Stimulated activated CD4-positive, alpha-beta T cell treated with anti-CD3 and anti-CD28 coated beads, TNF-alpha, amount 100 ng/mL, for 4 hours (primary cell): Measurements from ENCODE around the gene CUL9.
"Not testable (repeated sequence)": the region's sequence is repeated elsewhere in the genome, so short reads cannot be mapped to it uniquely, and the experiment has no call there.

ENCODE experiments used
- DNase-seq, 3 experiments: peaks; one replicate each; pipeline ENCODE4 v3.0.0-alpha.2; 2020; ENCODE audit warnings: low read depth in 3 of 3

Gene CUL9

GRCh38 chr6:43181942-43182860, at the start of gene CUL9:
TSS of gene CUL9 (plus strand) at chr6:43182196. CDS start at chr6:43184311, 2,115 bp downstream.
- DNase-seq: peak; percentile 54 to 69 (median 61)

GRCh38 chr6:43138267-43138666, 43.7 kb upstream of the CUL9 start:
- DNase-seq: no peak

GRCh38 chr6:43139973-43140372, 42.0 kb upstream of the CUL9 start:
- not testable (repeated sequence) for DNase-seq

GRCh38 chr6:43141644-43142043, 40.4 kb upstream of the CUL9 start:
- no peak for DNase-seq

- DNase-seq: no peak
Observed at GRCh38 chr6:43142101-43142500, 39.9 kb upstream of the CUL9 start.

- DNase-seq: peak; percentile 46 to 56 (median 48)
Observed at GRCh38 chr6:43143235-43144128, 38.5 kb upstream of the CUL9 start.

GRCh38 chr6:43144879-43145278, 37.1 kb upstream of the CUL9 start:
- DNase-seq: no peak

GRCh38 chr6:43146261-43146660, 35.7 kb upstream of the CUL9 start:
- DNase-seq: no peak

- DNase-seq: no peak
Observed at GRCh38 chr6:43146709-43147688, 35.0 kb upstream of the CUL9 start.

- no peak for DNase-seq
Observed at GRCh38 chr6:43147691-43148477, 34.1 kb upstream of the CUL9 start.

GRCh38 chr6:43149265-43149664, 32.7 kb upstream of the CUL9 start:
- DNase-seq: no peak

- DNase-seq: no peak
Observed at GRCh38 chr6:43150051-43150751, 31.8 kb upstream of the CUL9 start.

GRCh38 chr6:43159599-43159998, 22.4 kb upstream of the CUL9 start:
- DNase-seq: no peak

GRCh38 chr6:43163899-43164298, 18.1 kb upstream of the CUL9 start:
- DNase-seq: no peak

- DNase-seq: no peak
Observed at GRCh38 chr6:43170417-43170930, 11.5 kb upstream of the CUL9 start.

- DNase-seq: peak; percentile 94 to 98 (median 98)
Observed at GRCh38 chr6:43170931-43171706, 10.9 kb upstream of the CUL9 start, which contains the start of gene SRF. TSS of gene SRF (plus strand) at chr6:43171269. CDS start at chr6:43171657, 388 bp downstream.

GRCh38 chr6:43171707-43172103, 10.3 kb upstream of the CUL9 start:
- DNase-seq: peak in 1 of 3 experiments; percentile 36
